Panc1 (cell line): ENCODE data around the gene PPP1R36.

Experiments
- CTCF ChIP-seq: fragments of 450-650 bp; IDR thresholded peaks from 2 replicates; pipeline ENCODE4 v1.5.1; 2017; ENCODE audit warnings: mild to moderate bottlenecking
- TCF7L2 ChIP-seq: IDR thresholded peaks from 2 replicates; pipeline ENCODE4 v1.6.1; 2011; ENCODE audit warnings: mild to moderate bottlenecking, low read depth, low read length, inconsistent platforms

GRCh38 chr14:64515053-64515452 lies 34.7 kb upstream of the PPP1R36 start:
- no peak for TF ChIP-seq CTCF
- TF ChIP-seq TCF7L2 = no peak
